ENCODE results near the gene ZSCAN9. TPM values are rescaled to one million over a fixed set of nuclear protein-coding genes. Genes with fewer than 3 reads are reported as not detected.

The ZSCAN9 gene
- total and polyA plus RNA-seq, 2 of the 13 experiments (the other 11 are each of a cell fraction or from before 2014, with no cell fraction given), result 14.6 to 17.8 TPM

- TF ChIP-seq STAG1 (CRISPR knock-in tag; IDR thresholded peaks at IDR 0.05) (no peak), ZNF503 (CRISPR knock-in tag; IDR thresholded peaks at IDR 0.05) (no peak; the same call in 1 of the 2 replicates), ZBTB20 (CRISPR knock-in tag; IDR thresholded peaks at IDR 0.05; ENCODE audit: borderline replicate concordance, low read depth) (no peak; the same call in 1 of the 2 replicates), ELF4 (CRISPR knock-in tag; IDR thresholded peaks at IDR 0.05; ENCODE audit: borderline replicate concordance) (peak; percentile 92), ZNF878 (CRISPR knock-in tag; IDR thresholded peaks at IDR 0.05) (peak; percentile 45; the same call in 1 of the 2 replicates), ARHGAP35 (CRISPR knock-in tag; IDR thresholded peaks at IDR 0.05; ENCODE audit: borderline replicate concordance) (no peak; the same call in 1 of the 2 replicates), RBFOX2 (IDR thresholded peaks at IDR 0.05; ENCODE audit: low read depth, low read length) (peak; percentile 85), ZNF687 (CRISPR knock-in tag; IDR thresholded peaks at IDR 0.05) (peak; percentile 93), UBTF (CRISPR knock-in tag; IDR thresholded peaks at IDR 0.05) (peak; percentile 97), PITX1 (CRISPR knock-in tag; IDR thresholded peaks at IDR 0.05) (peak; percentile 78; the same call in 1 of the 2 replicates), MTA3 (CRISPR knock-in tag; IDR thresholded peaks at IDR 0.05) (0 out of 2 replicates have a peak, but pooled peaks have one; percentile 58), ZNF292 (CRISPR knock-in tag; IDR thresholded peaks at IDR 0.05; ENCODE audit: borderline replicate concordance, low read depth) (peak; percentile 61; the same call in 1 of the 2 replicates), HNRNPLL (IDR thresholded peaks at IDR 0.05; ENCODE audit: low read depth, low read length, poor library complexity, severe bottlenecking) (peak; percentile 63), LRRFIP1 (CRISPR knock-in tag; conservative IDR thresholded peaks at IDR 0.05) (0 out of 2 replicates have a peak, but pooled peaks have one; percentile 65), DNMT3B (CRISPR knock-in tag; conservative IDR thresholded peaks at IDR 0.05) (0 out of 2 replicates have a peak, but pooled peaks have one; percentile 50), MYC (CRISPR knock-in tag; IDR thresholded peaks at IDR 0.05; ENCODE audit: borderline replicate concordance) (peak; percentile 83), ZNF569 (CRISPR knock-in tag; IDR thresholded peaks at IDR 0.05; ENCODE audit: borderline replicate concordance) (no peak)
These were observed at the start of gene ZSCAN9 (continued) for GRCh38 chr6:28225056-28225834.
